Measurements from ENCODE around the gene SRPX.

SRPX gene

GRCh38 chrX:38233891-38234667 lies 13.4 kb upstream of the SRPX start:
- Histone ChIP-seq H3K27ac (ENCODE audit: low read length) (no peak overlapping the region), H2AFZ (ENCODE audit: low read length) (no peak overlapping the region), H3K9me2 (replicated peaks; ENCODE audit: insufficient read depth, low read length) (no peaks in the 10 kb centered on the region), H3K9ac (ENCODE audit: low read length) (no peak overlapping the region), H3K79me2 (ENCODE audit: low read length) (no peaks in the 10 kb centered on the region), H3F3A (ENCODE audit: insufficient read depth, low read length) (no peaks in the 10 kb centered on the region), H3K9me3 (replicated peaks; ENCODE audit: insufficient read depth, low read length) (no peaks in the 10 kb centered on the region), H3K4me3 (ENCODE audit: low read length) (no peak overlapping the region), H3K4me1 (ENCODE audit: low read length) (no peaks in the 10 kb centered on the region), H3K36me3 (replicated peaks; ENCODE audit: insufficient read depth, low read length) (no peaks in the 10 kb centered on the region), H3K4me2 (ENCODE audit: low read depth, low read length) (no peak overlapping the region), H3K27me3 (replicated peaks; ENCODE audit: insufficient read depth, low read length) (no peaks in the 10 kb centered on the region), H4K20me1 (ENCODE audit: insufficient read depth, low read length) (no peaks in the 10 kb centered on the region)
- TF ChIP-seq EZH2 (optimal IDR thresholded peaks at IDR 0.05; ENCODE audit: low read depth, low read length), result no peak
- TF ChIP-seq CTCF (IDR thresholded peaks at IDR 0.05; ENCODE audit: low read length), result no peak
- no peak for TF ChIP-seq EZH2phosphoT487 (IDR thresholded peaks at IDR 0.05; ENCODE audit: low read length)
- no peak for DNase-seq

DNA sequence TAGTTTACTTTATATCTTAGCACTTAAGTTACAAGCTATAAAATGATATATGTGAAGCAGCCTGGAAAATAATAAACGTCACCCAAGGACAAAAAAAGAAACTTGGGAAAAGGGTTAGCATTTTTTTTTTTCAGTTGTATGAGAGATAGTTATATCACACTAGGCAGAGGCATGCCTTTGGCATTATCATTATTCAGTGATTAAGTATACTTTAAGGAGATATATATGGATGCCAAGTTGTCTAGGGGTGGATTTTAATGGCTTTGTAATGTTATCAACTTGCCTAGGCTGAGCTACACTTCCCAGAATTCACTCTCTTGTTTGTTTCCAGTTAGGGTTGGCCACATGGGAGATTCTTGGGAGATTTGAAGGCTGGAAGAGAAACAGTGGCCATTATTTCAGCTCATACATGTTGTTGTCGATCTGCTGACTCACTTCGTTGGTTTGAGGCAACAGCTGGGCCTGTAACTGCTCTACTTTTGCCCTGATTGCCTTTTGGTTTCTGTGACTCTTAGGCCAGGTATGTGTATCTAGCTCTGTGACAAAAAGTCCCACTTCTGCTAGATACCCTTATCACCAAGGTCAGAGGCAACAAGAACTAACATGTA lies 11.5 kb upstream of the SRPX start:
- Histone ChIP-seq H4K20me1 (ENCODE audit: insufficient read depth, low read length) (no peaks in the 10 kb centered on the region), H3K79me2 (ENCODE audit: low read length) (no peaks in the 10 kb centered on the region), H2AFZ (ENCODE audit: low read length) (no peak overlapping the region), H3K9me3 (replicated peaks; ENCODE audit: insufficient read depth, low read length) (no peaks in the 10 kb centered on the region), H3K36me3 (replicated peaks; ENCODE audit: insufficient read depth, low read length) (no peaks in the 10 kb centered on the region), H3K4me1 (ENCODE audit: low read length) (no peaks in the 10 kb centered on the region), H3K9me2 (replicated peaks; ENCODE audit: insufficient read depth, low read length) (no peaks in the 10 kb centered on the region), H3K4me2 (ENCODE audit: low read depth, low read length) (no peak overlapping the region), H3K9ac (ENCODE audit: low read length) (no peak overlapping the region), H3K4me3 (ENCODE audit: low read length) (no peak overlapping the region), H3F3A (ENCODE audit: insufficient read depth, low read length) (no peaks in the 10 kb centered on the region), H3K27ac (ENCODE audit: low read length) (no peak overlapping the region), H3K27me3 (replicated peaks; ENCODE audit: insufficient read depth, low read length) (no peaks in the 10 kb centered on the region)
- TF ChIP-seq EZH2 (optimal IDR thresholded peaks at IDR 0.05; ENCODE audit: low read depth, low read length) (no peak), CTCF (IDR thresholded peaks at IDR 0.05; ENCODE audit: low read length) (no peak), EZH2phosphoT487 (IDR thresholded peaks at IDR 0.05; ENCODE audit: low read length) (no peak)
- DNase-seq, result no peak

GRCh38 chrX:38225093-38225492 lies 4.4 kb upstream of the SRPX start:
- H3K9me3 ChIP-seq (replicated peaks; ENCODE audit: insufficient read depth, low read length), result no peaks in the 10 kb centered on the region
- H3F3A ChIP-seq (ENCODE audit: insufficient read depth, low read length), result no peaks in the 10 kb centered on the region
- H3K36me3 ChIP-seq (replicated peaks; ENCODE audit: insufficient read depth, low read length), result no peaks in the 10 kb centered on the region
- no peaks in the 10 kb centered on the region for H3K9me2 ChIP-seq (replicated peaks; ENCODE audit: insufficient read depth, low read length)
- H3K27ac ChIP-seq (ENCODE audit: low read length), result no peak overlapping the region
- H3K27me3 ChIP-seq (replicated peaks; ENCODE audit: insufficient read depth, low read length), result no peaks in the 10 kb centered on the region
- no peak overlapping the region for H2AFZ ChIP-seq (ENCODE audit: low read length)
- H3K79me2 ChIP-seq (ENCODE audit: low read length), result no peaks in the 10 kb centered on the region
- no peak overlapping the region for H3K4me3 ChIP-seq (ENCODE audit: low read length)
- no peak overlapping the region for H3K9ac ChIP-seq (ENCODE audit: low read length)
- H3K4me2 ChIP-seq (ENCODE audit: low read depth, low read length), result no peak overlapping the region
- no peak for DNase-seq
- no peak for TF ChIP-seq CTCF (IDR thresholded peaks at IDR 0.05; ENCODE audit: low read length)
- TF ChIP-seq EZH2 (optimal IDR thresholded peaks at IDR 0.05; ENCODE audit: low read depth, low read length), result no peak
- no peak for TF ChIP-seq EZH2phosphoT487 (IDR thresholded peaks at IDR 0.05; ENCODE audit: low read length)
- no peaks in the 10 kb centered on the region for H4K20me1 ChIP-seq (ENCODE audit: insufficient read depth, low read length)
- no peaks in the 10 kb centered on the region for H3K4me1 ChIP-seq (ENCODE audit: low read length)
